BLaER1 treated with 17β-estradiol and CSF1 and Interleukin-3, amounts not matched to agents 10 nM and 100 nM (cell line): ENCODE measurements around the gene ELOVL1.
"Not testable (repeated sequence)": the region's sequence is repeated elsewhere in the genome, so short reads cannot be mapped to it uniquely, and the experiment has no call there.

ENCODE experiments used
- H3K27ac ChIP-seq, 11 experiments: shearing (Covaris generic); formaldehyde crosslinking; 2 replicates each; pipeline ENCODE4 v1.8.1; 2022
- H3K27me3 ChIP-seq, 11 experiments: shearing (Covaris generic); formaldehyde crosslinking; 2 replicates each; pipeline ENCODE4 v1.8.1; 2022
- H3K36me3 ChIP-seq, 11 experiments: shearing (Covaris generic); formaldehyde crosslinking; 2 replicates each; pipeline ENCODE4 v1.8.1; 2022
- H3K4me1 ChIP-seq, 10 experiments: shearing (Covaris generic); formaldehyde crosslinking; 2 replicates each; pipeline ENCODE4 v1.8.1; 2022
- H3K4me2 ChIP-seq, 11 experiments: shearing (Covaris generic); formaldehyde crosslinking; 2 replicates each; pipeline ENCODE4 v1.8.1; 2022
- H3K4me3 ChIP-seq, 10 experiments: shearing (Covaris generic); formaldehyde crosslinking; 2 replicates each; pipeline ENCODE4 v1.8.1; 2022
- H3K9ac ChIP-seq, 11 experiments: shearing (Covaris generic); formaldehyde crosslinking; 2 replicates each; pipeline ENCODE4 v1.8.1; 2022
- H3K9me3 ChIP-seq, 11 experiments: shearing (Covaris generic); formaldehyde crosslinking; replicated peaks in 1 of 11; 2 replicates each; pipeline ENCODE4 v1.8.1; 2022
- H4K20me1 ChIP-seq, 11 experiments: shearing (Covaris generic); formaldehyde crosslinking; 2 replicates each; pipeline ENCODE4 v1.8.1; 2022
- Cebpa-rat ChIP-seq, 11 experiments: shearing (Covaris generic); IDR thresholded peaks; 2 replicates each; pipeline ENCODE4 v1.8.1; 2022

Gene ELOVL1

DNA sequence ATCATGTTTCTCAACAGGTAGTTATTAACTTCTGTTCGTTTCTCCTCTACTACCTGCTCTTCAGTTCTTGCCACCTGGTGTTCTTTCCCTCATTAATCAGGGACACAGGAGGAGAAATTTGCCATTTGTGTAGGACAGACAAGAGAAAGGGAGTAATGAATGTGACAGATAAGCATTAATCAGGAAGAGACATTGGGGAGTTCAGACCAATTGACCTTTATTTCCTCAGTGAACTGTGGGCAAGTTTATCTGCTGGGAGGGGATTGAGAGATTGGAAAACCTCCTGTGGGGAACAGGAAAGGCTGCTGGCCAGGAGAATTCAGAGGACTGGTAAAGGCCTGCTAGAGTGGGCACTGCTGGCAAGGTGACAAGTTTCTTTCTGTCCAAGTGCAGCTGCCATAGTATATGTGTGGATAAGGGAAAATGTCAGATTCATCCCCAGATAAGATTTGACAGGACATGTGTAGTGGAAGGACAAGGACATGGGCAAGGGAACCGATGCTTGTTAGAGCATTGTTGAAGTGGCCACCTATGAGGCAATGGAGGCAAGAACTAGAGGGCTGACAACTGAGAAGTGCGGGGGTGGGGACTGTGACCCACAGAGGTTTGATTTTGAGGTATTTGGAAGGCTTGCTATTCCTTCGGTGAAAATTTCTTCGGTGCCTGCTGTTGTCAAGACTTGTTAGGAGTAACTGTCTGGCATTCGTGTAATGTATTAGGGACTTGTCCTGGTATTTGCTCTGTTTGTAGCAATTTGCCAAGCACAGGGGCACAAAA, 34.5 kb upstream of the ELOVL1 start:
- H3K4me1 ChIP-seq: no peaks in the 10 kb centered on the region
- H3K4me3 ChIP-seq: no peak overlapping the region
- H4K20me1 ChIP-seq: peaks cover 0 to 18% (median 4%) of the 10 kb centered on the region in 11 experiments; a peak in 8 of 22 replicates
- H3K36me3 ChIP-seq: peaks cover 47 to 76% (median 61%) of the 10 kb centered on the region in 11 experiments
- no peak overlapping the region for H3K4me2 ChIP-seq
- TF ChIP-seq Cebpa-rat (IDR thresholded peaks at IDR 0.05): no peak
- H3K27ac ChIP-seq: no peak overlapping the region
- H3K9me3 ChIP-seq: no peaks in the 10 kb centered on the region
- H3K27me3 ChIP-seq: no peaks in the 10 kb centered on the region
- no peak overlapping the region for H3K9ac ChIP-seq

DNA sequence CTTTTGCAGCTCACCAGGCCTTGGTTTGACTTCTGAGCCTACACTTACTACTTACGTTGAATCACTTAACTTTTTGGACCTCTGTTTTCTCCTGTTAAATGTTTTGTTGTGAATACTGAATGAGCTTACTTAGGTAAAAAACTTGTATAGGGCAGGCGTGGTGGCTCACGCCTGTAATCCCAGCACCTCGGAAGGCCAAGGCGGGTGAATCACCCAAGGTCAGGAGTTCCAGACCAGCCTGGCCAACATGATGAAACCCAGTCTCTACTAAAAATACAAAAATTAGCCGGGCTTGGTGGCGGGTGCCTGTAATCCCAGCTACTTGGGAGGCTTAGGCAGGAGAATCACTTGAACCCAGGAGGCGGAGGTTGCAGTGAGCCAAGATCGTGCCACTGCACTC, 32.6 kb upstream of the ELOVL1 start:
- H3K4me2 ChIP-seq, H3K27ac ChIP-seq, H3K9me3 ChIP-seq, H3K9ac ChIP-seq, H3K4me3 ChIP-seq, H3K4me1 ChIP-seq, H3K27me3 ChIP-seq: not testable (repeated sequence)
- peaks cover 0 to 18% (median 8%) of the 10 kb centered on the region in 11 experiments; a peak in 9 of 22 replicates for H4K20me1 ChIP-seq
- peaks cover 41 to 75% (median 59%) of the 10 kb centered on the region in 11 experiments for H3K36me3 ChIP-seq

DNA sequence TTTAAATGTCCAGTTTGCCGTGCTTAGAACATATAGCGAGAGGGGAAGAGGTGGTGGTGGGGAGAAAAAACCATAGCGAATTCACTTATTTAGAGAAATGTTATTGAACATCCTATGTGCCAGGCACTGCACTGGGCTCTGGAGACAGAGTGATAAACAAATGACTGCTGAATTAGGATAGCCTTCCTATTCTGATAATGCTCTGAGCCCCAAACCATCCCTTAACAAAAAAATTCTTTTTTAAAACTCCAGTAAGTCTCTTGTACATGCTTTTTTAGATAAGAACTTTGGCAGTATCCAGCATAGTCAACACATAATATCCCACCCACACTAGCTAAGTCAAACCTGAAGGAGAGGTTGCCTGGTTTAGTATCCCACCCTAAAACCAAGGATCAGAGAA, 30.4 kb upstream of the ELOVL1 start:
- no peaks in the 10 kb centered on the region for H3K27me3 ChIP-seq
- H3K9me3 ChIP-seq: no peaks in the 10 kb centered on the region
- no peak overlapping the region for H3K4me3 ChIP-seq
- H3K4me2 ChIP-seq: no peak overlapping the region; a peak in 1 of 22 replicates
- no peaks in the 10 kb centered on the region for H3K4me1 ChIP-seq
- no peak overlapping the region for H3K27ac ChIP-seq
- no peak for TF ChIP-seq Cebpa-rat (IDR thresholded peaks at IDR 0.05)
- H4K20me1 ChIP-seq: peaks cover 0 to 35% (median 11%) of the 10 kb centered on the region in 11 experiments; a peak in 13 of 22 replicates
- peaks cover 30 to 75% (median 53%) of the 10 kb centered on the region in 11 experiments for H3K36me3 ChIP-seq
- H3K9ac ChIP-seq: no peak overlapping the region

GRCh38 chr1:43396059-43396458, 28.2 kb upstream of the ELOVL1 start:
- peaks cover 0 to 32% (median 5%) of the 10 kb centered on the region in 11 experiments; a peak in 12 of 22 replicates for H4K20me1 ChIP-seq
- no peak for TF ChIP-seq Cebpa-rat (IDR thresholded peaks at IDR 0.05)
- H3K9ac ChIP-seq: no peak overlapping the region
- H3K9me3 ChIP-seq: no peaks in the 10 kb centered on the region
- peaks cover 23 to 61% (median 43%) of the 10 kb centered on the region in 11 experiments; a peak in 21 of 22 replicates for H3K36me3 ChIP-seq
- no peak overlapping the region for H3K4me2 ChIP-seq
- H3K4me1 ChIP-seq: peaks cover under 1 to 5% (median 3%) of the 10 kb centered on the region in 10 experiments; a peak in 19 of 20 replicates
- H3K4me3 ChIP-seq: no peak overlapping the region
- H3K27me3 ChIP-seq: no peaks in the 10 kb centered on the region
- no peak overlapping the region for H3K27ac ChIP-seq

GRCh38 chr1:43395523-43395922, 27.7 kb upstream of the ELOVL1 start:
- H3K4me2 ChIP-seq: no peak overlapping the region

GRCh38 chr1:43392702-43393101, 24.9 kb upstream of the ELOVL1 start:
- H3K4me3 ChIP-seq: no peak overlapping the region
- no peaks in the 10 kb centered on the region for H3K27me3 ChIP-seq
- no peaks in the 10 kb centered on the region for H3K9me3 ChIP-seq
- H3K9ac ChIP-seq: 0 out of 22 replicates have a peak overlapping the region, but pooled peaks of 1 of the 11 experiments have one; percentile 21
- peaks cover 21 to 27% (median 23%) of the 10 kb centered on the region in 10 experiments for H3K4me1 ChIP-seq
- no peak overlapping the region for H3K4me2 ChIP-seq
- peaks cover 0 to 42% (median 10%) of the 10 kb centered on the region in 11 experiments; a peak in 11 of 22 replicates for H4K20me1 ChIP-seq
- no peak overlapping the region for H3K27ac ChIP-seq
- no peak for TF ChIP-seq Cebpa-rat (IDR thresholded peaks at IDR 0.05)
- peaks cover 24 to 56% (median 39%) of the 10 kb centered on the region in 11 experiments; a peak in 21 of 22 replicates for H3K36me3 ChIP-seq

More at GRCh38 chr1:43395523-43395922, 27.7 kb upstream of the ELOVL1 start:
- H3K36me3 ChIP-seq: peaks cover 23 to 60% (median 41%) of the 10 kb centered on the region in 11 experiments; a peak in 21 of 22 replicates
- H3K27ac ChIP-seq: no peak overlapping the region
- H3K4me1 ChIP-seq: peaks cover 6 to 10% (median 8%) of the 10 kb centered on the region in 10 experiments
- H3K4me3 ChIP-seq: no peak overlapping the region
- no peak for TF ChIP-seq Cebpa-rat (IDR thresholded peaks at IDR 0.05)
- H3K27me3 ChIP-seq: no peaks in the 10 kb centered on the region
- peaks cover 0 to 32% (median 5%) of the 10 kb centered on the region in 11 experiments; a peak in 12 of 22 replicates for H4K20me1 ChIP-seq
- H3K9ac ChIP-seq: no peak overlapping the region
- H3K9me3 ChIP-seq: no peaks in the 10 kb centered on the region

GRCh38 chr1:43389326-43390313, 21.8 kb upstream of the ELOVL1 start, which contains the start of the genes MED8 and SZT2:
TSS of gene MED8 (minus strand) at chr1:43389800. CDS start at chr1:43389764, 36 bp downstream.
TSS of gene SZT2 (plus strand) at chr1:43389899. CDS start at chr1:43389969, 70 bp downstream.
- H3K36me3 ChIP-seq: peaks cover 34 to 56% (median 43%) of the 10 kb centered on the region in 11 experiments

DNA sequence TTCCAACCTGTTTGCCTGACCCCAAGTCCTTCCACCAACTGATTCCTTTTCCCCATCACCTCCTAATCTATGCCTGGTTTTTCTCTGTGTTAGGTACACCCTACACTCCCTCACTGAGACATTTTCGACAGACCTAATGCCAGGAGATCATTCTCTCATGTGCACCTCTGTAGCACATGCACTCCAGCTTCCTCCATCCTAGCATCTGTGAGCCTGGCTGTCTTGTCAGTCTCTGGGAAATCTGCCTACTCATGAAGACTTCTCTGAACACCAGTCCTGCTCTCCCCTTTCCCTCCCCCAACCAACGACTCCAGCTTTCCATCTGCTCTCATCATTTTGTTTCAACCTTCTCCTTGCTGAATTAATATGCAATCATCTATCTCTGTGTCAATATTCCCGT, 20.8 kb upstream of the ELOVL1 start:
- Histone ChIP-seq H3K4me2 (peak overlapping the region; percentile 82 to 97 (median 91)), H3K27me3 (no peaks in the 10 kb centered on the region), H3K4me1 (peaks cover 22 to 36% (median 26%) of the 10 kb centered on the region in 10 experiments), H3K9me3 (no peaks in the 10 kb centered on the region), H3K36me3 (peaks cover 43 to 56% (median 47%) of the 10 kb centered on the region in 11 experiments), H3K9ac (peak overlapping the region; percentile 78 to 89 (median 85); a peak in 21 of 22 replicates), H3K27ac (peak overlapping the region in 6 of 11 experiments; percentile 11 to 87 (median 80); a peak in 6 of 22 replicates), H4K20me1 (peaks cover 0 to 20% (median 6%) of the 10 kb centered on the region in 11 experiments; a peak in 10 of 22 replicates), H3K4me3 (peak overlapping the region; percentile 71 to 96 (median 88))
- no peak for TF ChIP-seq Cebpa-rat (IDR thresholded peaks at IDR 0.05)

More at GRCh38 chr1:43389326-43390313, 21.8 kb upstream of the ELOVL1 start, which contains the start of the genes MED8 and SZT2:
- peaks cover 22 to 32% (median 26%) of the 10 kb centered on the region in 10 experiments for H3K4me1 ChIP-seq
- H3K27me3 ChIP-seq: no peaks in the 10 kb centered on the region
- H3K27ac ChIP-seq: peak within 1 kb of the TSS; percentile 70 to 87 (median 82)
- peaks cover 0 to 27% (median 7%) of the 10 kb centered on the region in 11 experiments; a peak in 10 of 22 replicates for H4K20me1 ChIP-seq
- peak within 1 kb of the TSS; percentile 71 to 96 (median 88) for H3K4me3 ChIP-seq
- H3K9me3 ChIP-seq: no peaks in the 10 kb centered on the region
- H3K4me2 ChIP-seq: peak within 1 kb of the TSS; percentile 82 to 97 (median 91)
- no peak for TF ChIP-seq Cebpa-rat (IDR thresholded peaks at IDR 0.05)
- peak within 1 kb of the TSS; percentile 78 to 89 (median 85) for H3K9ac ChIP-seq
